Erythroblast (primary cell): Measurements from ENCODE around the gene MROH8.

Source experiments
- GATA1 ChIP-seq: IDR thresholded peaks from 2 replicates; pipeline ENCODE4 v1.6.1; 2011; ENCODE audit warnings: low read depth, mild to moderate bottlenecking, control low read depth, low read length, moderate library complexity
- POLR2A ChIP-seq: IDR thresholded peaks from 2 replicates; pipeline ENCODE4 v1.6.1; 2011; ENCODE audit warnings: mild to moderate bottlenecking, low read length

GRCh38 chr20:37188787-37189186, 9.4 kb upstream of the MROH8 start:
- no peak for TF ChIP-seq POLR2A
- no peak for TF ChIP-seq GATA1
